GM19351 (cell line): ENCODE results near the gene FAM20A.
"Not testable (repeated sequence)": the region's sequence is repeated elsewhere in the genome, so short reads cannot be mapped to it uniquely, and the experiment has no call there.

Experiments
- ATAC-seq: cut with Tn5 transposase; IDR thresholded peaks from one replicate; pipeline ENCODE4 v1.9.1; 2021; ENCODE audit warnings: mild to moderate bottlenecking, moderate library complexity; ENCODE audit not compliant: unreplicated experiment

The FAM20A gene

GRCh38 chr17:68505951-68506350, 95.2 kb downstream of the FAM20A start:
- ATAC-seq = no peak

GRCh38 chr17:68501074-68501473, 100.1 kb downstream of the FAM20A start:
- ATAC-seq = no peak

GRCh38 chr17:68499587-68499986, 101.6 kb downstream of the FAM20A start:
- no peak for ATAC-seq

- ATAC-seq = peak; percentile 27
These were observed 102.5 kb downstream of the FAM20A start for GRCh38 chr17:68498479-68499326.

- peak; percentile 93 for ATAC-seq
These were observed 103.3 kb downstream of the FAM20A start for GRCh38 chr17:68497885-68498319.

- ATAC-seq = no peak
These were observed 106.1 kb downstream of the FAM20A start for GRCh38 chr17:68495081-68495480.

GRCh38 chr17:68492394-68493054, 108.6 kb downstream of the FAM20A start:
- ATAC-seq = not testable (repeated sequence)

- ATAC-seq = peak; percentile 70
These were observed 109.6 kb downstream of the FAM20A start for GRCh38 chr17:68491381-68492231.

- ATAC-seq = no peak
These were observed 111.2 kb downstream of the FAM20A start for GRCh38 chr17:68489919-68490318.
